Neuronal stem cell (in vitro differentiated cells): ENCODE data around the gene ST7.

Source experiments
- DNase-seq: peaks from one replicate; pipeline ENCODE4 v3.0.0-alpha.2; 2013; ENCODE audit warnings: low spot score
- H2AFZ ChIP-seq: one replicate; pipeline ENCODE4 v1.6.1; 2013; ENCODE audit warnings: mild to moderate bottlenecking, low read length, inconsistent platforms
- H2AK5ac ChIP-seq: 2 replicates; pipeline ENCODE4 v1.6.1; 2013; ENCODE audit warnings: low read depth, mild to moderate bottlenecking, inconsistent platforms, low read length, moderate library complexity, mixed read lengths
- H2BK120ac ChIP-seq: 2 replicates; pipeline ENCODE4 v1.6.1; 2013; ENCODE audit warnings: low read depth, mild to moderate bottlenecking, inconsistent platforms, low read length, moderate library complexity, mixed read lengths
- H2BK12ac ChIP-seq: one replicate; pipeline ENCODE4 v1.6.1; 2013; ENCODE audit warnings: low read length, inconsistent platforms
- H2BK15ac ChIP-seq: 2 replicates; pipeline ENCODE4 v1.6.1; 2013; ENCODE audit warnings: mild to moderate bottlenecking, low read length, inconsistent platforms, mixed read lengths
- H2BK5ac ChIP-seq: one replicate; pipeline ENCODE4 v1.6.1; 2013; ENCODE audit warnings: inconsistent platforms, mild to moderate bottlenecking, low read length, moderate library complexity
- H3K14ac ChIP-seq: one replicate; pipeline ENCODE4 v1.6.1; 2013; ENCODE audit warnings: low read length, inconsistent platforms
- H3K18ac ChIP-seq: 2 replicates; pipeline ENCODE4 v1.6.1; 2013; ENCODE audit warnings: low read length, inconsistent platforms
- H3K23ac ChIP-seq: 2 replicates; pipeline ENCODE4 v1.6.1; 2013; ENCODE audit warnings: low read depth, mild to moderate bottlenecking, mixed read lengths, low read length, inconsistent platforms; ENCODE audit not compliant: poor library complexity
- H3K27ac ChIP-seq: replicated peaks from 3 replicates; pipeline ENCODE4 v1.5.1; 2013; ENCODE audit warnings: low read length, inconsistent platforms
- H3K27me3 ChIP-seq, 3 experiments: 2 replicates each; pipeline ENCODE4 v1.6.1; 2013; ENCODE audit warnings: low read length in 3 of 3, mild to moderate bottlenecking in 2 of 3, inconsistent platforms in 1 of 3, low read depth in 1 of 3, mixed read lengths in 1 of 3, moderate library complexity in 1 of 3; ENCODE audit not compliant: control insufficient read depth in 3 of 3, insufficient read depth in 3 of 3
- H3K36me3 ChIP-seq, 2 donors: replicated peaks in 1 of 2; 2 replicates each; pipeline ENCODE4 v1.6.1; 2013; ENCODE audit warnings: low read length in 2 of 2; ENCODE audit not compliant: control insufficient read depth in 2 of 2, insufficient read depth in 2 of 2
- H3K4ac ChIP-seq: 2 replicates; pipeline ENCODE4 v1.6.1; 2013; ENCODE audit warnings: inconsistent platforms, mild to moderate bottlenecking, low read length, moderate library complexity
- H3K4me1 ChIP-seq, 2 donors: 1 replicate in 1 of 2; 2 replicates in 1 of 2; pipeline ENCODE4 v1.6.1; 2013; ENCODE audit warnings: low read length in 2 of 2, low read depth in 1 of 2; ENCODE audit not compliant: control insufficient read depth in 2 of 2, insufficient read depth in 1 of 2
- H3K4me2 ChIP-seq: one replicate; pipeline ENCODE4 v1.6.1; 2013; ENCODE audit warnings: mild to moderate bottlenecking, low read length, inconsistent platforms; ENCODE audit not compliant: insufficient read depth, poor library complexity, severe bottlenecking
- H3K4me3 ChIP-seq, 2 donors: 2 replicates each; pipeline ENCODE4 v1.5.1; 2013; ENCODE audit warnings: low read length in 2 of 2, mild to moderate bottlenecking in 2 of 2, inconsistent platforms in 1 of 2, moderate library complexity in 1 of 2
- H3K79me1 ChIP-seq: one replicate; pipeline ENCODE4 v1.6.1; 2013; ENCODE audit warnings: low read depth, mild to moderate bottlenecking, inconsistent platforms, low read length, moderate library complexity
- H3K9ac ChIP-seq: one replicate; pipeline ENCODE4 v1.6.1; 2013; ENCODE audit warnings: mild to moderate bottlenecking, low read depth, low read length, inconsistent platforms; ENCODE audit not compliant: poor library complexity
- H3K9me3 ChIP-seq, 2 donors: replicated peaks in 1 of 2; 2 replicates each; pipeline versions ENCODE3 to v1.6.1; 2013; ENCODE audit warnings: low read length in 2 of 2, mild to moderate bottlenecking in 2 of 2, inconsistent platforms in 1 of 2, low read depth in 1 of 2, mixed read lengths in 1 of 2, moderate library complexity in 1 of 2; ENCODE audit not compliant: control insufficient read depth in 2 of 2, insufficient read depth in 1 of 2
- H4K8ac ChIP-seq: one replicate; pipeline ENCODE4 v1.6.1; 2013; ENCODE audit warnings: low read depth, mild to moderate bottlenecking, inconsistent platforms, low read length, moderate library complexity
- H4K91ac ChIP-seq: one replicate; pipeline ENCODE4 v1.6.1; 2013; ENCODE audit warnings: low read length, low read depth, mild to moderate bottlenecking, inconsistent platforms; ENCODE audit not compliant: poor library complexity
- WGBS, 2 donors: extraction: QIAGEN DNeasy Blood & Tissue Kit; methylation state at CpG; one replicate each; pipeline ENCODE4 v1.1.7; 2013; ENCODE audit warnings: missing lambda C conversion rate in 2 of 2, mixed read lengths in 1 of 2; ENCODE audit not compliant: insufficient read length in 2 of 2, insufficient replicate concordance in 1 of 2; ENCODE audit errors: extremely low coverage in 2 of 2; 5-methylcytosine and 5-hydroxymethylcytosine counted together

The ST7 gene

DNA sequence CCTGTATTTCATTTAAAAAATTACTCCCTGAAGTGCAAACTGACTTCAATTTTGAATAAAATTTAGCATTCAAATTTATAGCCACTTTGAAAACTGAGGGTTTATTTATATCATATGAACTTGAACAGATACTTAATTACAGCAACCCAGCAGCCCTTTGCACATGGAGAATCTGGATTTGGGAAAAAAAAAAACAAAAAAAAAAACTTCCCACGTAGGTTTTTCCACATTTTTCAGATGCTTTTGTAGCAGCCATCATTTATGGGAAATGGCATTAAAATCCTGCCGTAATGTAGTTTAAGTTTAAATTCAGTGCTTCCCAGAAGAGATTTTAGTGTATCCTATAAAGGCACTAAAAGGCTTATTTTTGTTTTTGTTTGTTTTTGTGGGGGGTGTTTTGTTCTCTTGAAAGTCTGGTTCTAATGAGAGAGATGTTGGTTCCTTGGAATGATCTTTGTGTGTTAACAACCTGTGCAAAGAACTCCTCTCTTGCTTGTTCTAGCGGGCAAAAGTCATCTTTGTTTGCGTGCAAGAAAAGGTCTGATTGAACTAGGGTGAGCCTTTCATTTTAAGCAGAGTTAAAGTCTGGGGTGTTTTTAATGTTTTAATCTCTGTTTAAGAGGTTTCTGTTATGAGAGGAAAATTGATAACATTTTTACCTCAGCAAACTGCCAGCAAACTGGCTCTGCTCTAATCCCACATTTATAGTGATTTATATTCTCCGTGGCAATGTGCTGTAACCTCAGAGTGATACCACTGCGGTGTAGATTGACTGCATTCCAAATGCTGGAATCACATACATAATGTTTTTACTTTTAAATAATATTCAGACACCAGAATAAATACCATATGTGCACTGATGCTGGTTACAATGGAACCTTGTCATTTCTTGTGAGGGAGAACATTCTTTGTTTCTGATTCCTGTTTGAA lies 264.1 kb downstream of the ST7 start:
- peaks cover 0 to 20% of the 10 kb centered on the region in 2 donors for H3K36me3 ChIP-seq
- H2BK120ac ChIP-seq = no peak overlapping the region
- no peak overlapping the region for H3K4me2 ChIP-seq
- no peak overlapping the region for H4K91ac ChIP-seq
- no peak overlapping the region for H2AK5ac ChIP-seq
- H2BK5ac ChIP-seq = no peak overlapping the region
- no peaks in the 10 kb centered on the region for H3K9me3 ChIP-seq
- no peak overlapping the region for H4K8ac ChIP-seq
- no peak for DNase-seq
- H3K27me3 ChIP-seq = no peaks in the 10 kb centered on the region
- no CpG with 5 or more reads among the region's 6 CpGs for WGBS, 2 donors
- no peak overlapping the region for H2AFZ ChIP-seq
- no peak overlapping the region for H3K4me3 ChIP-seq
- no peak overlapping the region for H3K9ac ChIP-seq
- H3K14ac ChIP-seq = no peak overlapping the region
- no peak overlapping the region for H3K23ac ChIP-seq
- no peak overlapping the region for H3K27ac ChIP-seq
- no peak overlapping the region for H3K4ac ChIP-seq
- no peaks in the 10 kb centered on the region for H3K79me1 ChIP-seq
- no peak overlapping the region for H2BK12ac ChIP-seq
- no peak overlapping the region for H3K18ac ChIP-seq
- no peaks in the 10 kb centered on the region for H3K4me1 ChIP-seq
- no peak overlapping the region for H2BK15ac ChIP-seq

DNA sequence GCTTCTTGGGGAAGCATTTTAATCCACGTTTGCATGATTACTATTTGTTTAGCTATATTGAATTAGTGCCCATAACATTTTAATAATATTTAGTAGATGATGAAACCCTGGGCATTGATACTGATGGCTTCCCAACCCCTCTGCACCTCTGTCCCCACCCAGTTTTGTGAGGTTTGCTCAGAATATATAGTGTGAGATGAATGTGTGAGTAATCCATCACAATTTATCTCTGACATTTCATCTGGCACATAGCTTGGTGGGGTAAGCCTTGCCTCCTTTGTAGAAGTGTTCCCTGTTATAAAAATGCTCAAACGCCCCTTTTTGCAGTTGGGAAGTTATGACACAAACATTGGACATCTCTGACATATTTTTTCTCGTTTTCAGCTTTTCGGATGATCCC lies 265.4 kb downstream of the ST7 start:
- Histone ChIP-seq H3K79me1 (no peaks in the 10 kb centered on the region), H3K18ac (no peak overlapping the region), H3K4me2 (no peak overlapping the region), H3K36me3 (peaks cover 0 to 17% of the 10 kb centered on the region in 2 donors), H3K27me3 (no peaks in the 10 kb centered on the region), H2BK120ac (no peak overlapping the region), H2BK5ac (no peak overlapping the region), H4K8ac (no peak overlapping the region), H3K4me1 (no peaks in the 10 kb centered on the region), H3K4ac (no peak overlapping the region), H2BK15ac (no peak overlapping the region), H3K9me3 (no peaks in the 10 kb centered on the region), H2BK12ac (no peak overlapping the region), H3K27ac (no peak overlapping the region), H3K9ac (no peak overlapping the region), H2AK5ac (no peak overlapping the region), H4K91ac (no peak overlapping the region), H3K14ac (no peak overlapping the region), H2AFZ (no peak overlapping the region), H3K23ac (no peak overlapping the region), H3K4me3 (no peak overlapping the region)
- WGBS, 2 donors = no CpG with 5 or more reads among the region's 4 CpGs
- DNase-seq = no peak

DNA sequence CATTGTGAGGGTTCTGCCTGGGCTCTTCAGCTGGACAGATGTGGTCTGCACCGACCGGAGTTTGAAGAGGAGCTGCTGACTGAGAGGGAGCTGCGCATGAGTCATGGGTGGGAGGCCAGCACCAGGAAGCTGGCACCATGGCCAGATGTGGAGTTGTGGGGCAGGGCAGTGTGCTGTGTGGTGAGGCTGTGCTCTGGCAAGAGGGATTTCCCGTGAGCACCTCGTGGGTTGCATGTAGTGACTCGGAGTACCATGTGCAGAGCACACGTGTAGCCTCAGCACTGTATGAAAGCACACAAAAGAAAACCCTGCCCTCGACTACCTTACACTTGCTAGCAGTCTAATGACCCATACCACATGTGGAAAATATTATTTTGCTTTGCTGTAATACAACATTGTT lies 266.2 kb downstream of the ST7 start:
- DNase-seq = no peak
- Histone ChIP-seq H2BK120ac (no peak overlapping the region), H3K27me3 (no peaks in the 10 kb centered on the region), H3K4me2 (no peak overlapping the region), H3K4ac (no peak overlapping the region), H2BK5ac (no peak overlapping the region), H3K27ac (no peak overlapping the region), H3K23ac (no peak overlapping the region), H3K9me3 (no peaks in the 10 kb centered on the region), H3K9ac (no peak overlapping the region), H2AFZ (no peak overlapping the region), H2BK12ac (no peak overlapping the region), H3K4me1 (no peaks in the 10 kb centered on the region), H4K8ac (no peak overlapping the region), H3K14ac (no peak overlapping the region), H3K4me3 (no peak overlapping the region), H4K91ac (no peak overlapping the region), H2AK5ac (no peak overlapping the region), H3K18ac (no peak overlapping the region), H3K79me1 (no peaks in the 10 kb centered on the region), H3K36me3 (peaks cover 0 to 17% of the 10 kb centered on the region in 2 donors), H2BK15ac (no peak overlapping the region)
- WGBS, 2 donors = no CpG with 5 or more reads among the region's 8 CpGs

DNA sequence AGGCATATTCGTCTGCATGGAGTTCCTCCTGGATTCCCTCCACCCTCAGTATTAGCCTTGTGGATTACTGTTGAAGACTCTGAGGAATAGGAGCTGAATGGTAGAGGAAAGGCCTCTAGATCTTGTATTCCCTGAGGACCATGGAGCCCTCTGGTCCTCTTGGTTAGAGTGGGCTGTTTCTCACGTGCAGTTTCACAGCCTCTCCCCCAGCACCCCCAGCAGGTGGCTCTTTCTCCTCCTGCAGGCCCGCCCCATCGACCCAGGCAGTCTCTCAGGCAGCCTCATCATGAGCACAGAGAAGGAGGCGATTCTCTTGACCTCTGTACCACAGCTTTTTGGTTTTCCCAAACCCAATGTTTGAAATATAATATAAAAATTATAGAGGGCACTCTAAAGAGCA lies 267.5 kb downstream of the ST7 start:
- Histone ChIP-seq H3K4ac (no peak overlapping the region), H3K4me2 (no peak overlapping the region), H4K8ac (no peak overlapping the region), H2BK120ac (no peak overlapping the region), H3K27me3 (no peaks in the 10 kb centered on the region), H3K79me1 (no peaks in the 10 kb centered on the region), H2BK15ac (no peak overlapping the region), H4K91ac (no peak overlapping the region), H3K4me1 (no peaks in the 10 kb centered on the region), H2AFZ (no peak overlapping the region), H2BK5ac (no peak overlapping the region), H3K14ac (no peak overlapping the region), H3K18ac (no peak overlapping the region), H2BK12ac (no peak overlapping the region), H3K27ac (no peak overlapping the region), H3K9ac (no peak overlapping the region), H3K36me3 (peaks cover 0 to 17% of the 10 kb centered on the region in 2 donors), H3K23ac (no peak overlapping the region), H3K4me3 (no peak overlapping the region), H2AK5ac (no peak overlapping the region), H3K9me3 (no peaks in the 10 kb centered on the region)
- DNase-seq = no peak
- WGBS, 2 donors = no CpG with 5 or more reads among the region's 5 CpGs
